Measurements from ENCODE around the gene UGT2B10. TPM values are rescaled to one million over a fixed set of nuclear protein-coding genes. Genes with fewer than 3 reads are reported as not detected.
A peak's percentile ranks its signal among the peaks of the same experiment; 100 is the strongest.
"Not testable (repeated sequence)": the region's sequence is repeated elsewhere in the genome, so short reads cannot be mapped to it uniquely, and the experiment has no call there.

Gene UGT2B10
- total and polyA plus RNA-seq, 2 of the 13 experiments (the other 11 are each of a cell fraction or from before 2014, with no cell fraction given): 107 to 148 TPM

- peak; percentile 64; the same call in 2 of the 3 replicates for ATAC-seq
These were observed 844 bp downstream of the UGT2B10 start for GRCh38 chr4:68816410-68817265.

More at GRCh38 chr4:68816410-68817265, 844 bp downstream of the UGT2B10 start:
- H3K4me3 ChIP-seq (replicated peaks in 1 of 3; ENCODE audit: insufficient read depth in 1 of 3, low read depth in 2 of 3, low read length in 3 of 3): peak overlapping the region; percentile 36 to 65 (median 49); a peak in 5 of 6 replicates
- H3K27me3 ChIP-seq (ENCODE audit: control insufficient read depth in 1 of 2, insufficient read depth in 2 of 2, low read length in 2 of 2); H3K36me3 ChIP-seq (replicated peaks in 1 of 2; ENCODE audit: control insufficient read depth in 1 of 2, insufficient read depth in 2 of 2, low read length in 2 of 2); H4K20me1 ChIP-seq (ENCODE audit: insufficient read depth, low read length); H2AFZ ChIP-seq (ENCODE audit: low read length); H3K9me3 ChIP-seq (ENCODE audit: low read length); FAIRE-seq; CTCF ChIA-PET (ENCODE audit: low intra/inter-chr PET ratio, low total read pairs); TF ChIP-seq FOXA1 (IDR thresholded peaks at IDR 0.05): not testable (repeated sequence)
- in situ Hi-C loops (cut with HindIII; ENCODE audit: extremely low pct_ligation_motif_present, low pct_unique_long_range_greater_than_20kb): loop anchor here (10.0 kb wide), 1 partner anchor 82 kb away; no protein-coding TSS in a partner anchor
- DNase-seq (ENCODE audit: low spot score): peak; percentile 38
- H3K79me2 ChIP-seq (ENCODE audit: insufficient read depth, low read length): peaks cover 11% of the 10 kb centered on the region
- H3K9ac ChIP-seq (ENCODE audit: insufficient read depth, low read depth, low read length): peak overlapping the region; percentile 82
- TF ChIP-seq MTF1 (CRISPR knock-in tag; IDR thresholded peaks at IDR 0.05) (0 out of 2 replicates have a peak, but pooled peaks have one; percentile 9), AGO2 (optimal IDR thresholded peaks at IDR 0.05; ENCODE audit: low read depth, low read length) (peak; percentile 67), ZC3H13 (CRISPR knock-in tag; IDR thresholded peaks at IDR 0.05) (peak; percentile 99), TGIF2 (CRISPR knock-in tag; IDR thresholded peaks at IDR 0.05) (0 out of 2 replicates have a peak, but pooled peaks have one; percentile 15), RBFOX2 (IDR thresholded peaks at IDR 0.05; ENCODE audit: low read depth, low read length) (peak; percentile 74), AFF4 (CRISPR knock-in tag; IDR thresholded peaks at IDR 0.05) (peak; percentile 76; the same call in 1 of the 2 replicates), PAF1 (CRISPR knock-in tag; IDR thresholded peaks at IDR 0.05) (peak; percentile 95), FOXA3 (CRISPR knock-in tag; IDR thresholded peaks at IDR 0.05) (peak; percentile 37; the same call in 1 of the 2 replicates), FOXA1 (CRISPR knock-in tag; IDR thresholded peaks at IDR 0.05) (peak; percentile 56; the same call in 1 of the 2 replicates), ZEB1 (IDR thresholded peaks at IDR 0.05; ENCODE audit: insufficient replicate concordance, low read depth) (peak; percentile 3), POLR2AphosphoS5 (IDR thresholded peaks at IDR 0.05; ENCODE audit: low read depth, low read length) (peak; percentile 53), HNRNPL (IDR thresholded peaks at IDR 0.05; ENCODE audit: low read depth, low read length) (peak; percentile 71; the same call in 1 of the 2 replicates), SSRP1 (CRISPR knock-in tag; IDR thresholded peaks at IDR 0.05) (peak; percentile 87), POLR2G (IDR thresholded peaks at IDR 0.05; ENCODE audit: low read depth, low read length) (peak; percentile 73), RBM22 (optimal IDR thresholded peaks at IDR 0.05; ENCODE audit: low read length) (peak; percentile 10)
- 15% methylated on average over 5 of the region's 5 CpGs for WGBS (ENCODE audit: low lambda C conversion rate)
- H3K27ac ChIP-seq (ENCODE audit: extremely low read length, insufficient read depth, low read length): peak overlapping the region; percentile 97
- BruUV-seq (replicated peaks): TSS peak; percentile 87
- intact Hi-C loops (cut with micrococcal nuclease; ENCODE audit: unreplicated experiment): loop anchor here (2.0 to 10.0 kb wide), 6 partner anchors 56 to 319 kb away; partner anchors contain the start of gene UGT2A3
- POLR2A ChIA-PET: interaction anchor here (0.8 to 3.2 kb wide), 16 partner anchors 48 to 318 kb away, joined by 3 to 43 read pairs (median 4); partner anchors contain the start of gene UGT2A3
- peaks cover 74% of the 10 kb centered on the region for H3K4me1 ChIP-seq (ENCODE audit: insufficient read depth, low read length)
- H3K4me2 ChIP-seq (ENCODE audit: low read depth, low read length): peak overlapping the region; percentile 72
